ENCODE data around the gene HS6ST1.

Gene HS6ST1, protein sequence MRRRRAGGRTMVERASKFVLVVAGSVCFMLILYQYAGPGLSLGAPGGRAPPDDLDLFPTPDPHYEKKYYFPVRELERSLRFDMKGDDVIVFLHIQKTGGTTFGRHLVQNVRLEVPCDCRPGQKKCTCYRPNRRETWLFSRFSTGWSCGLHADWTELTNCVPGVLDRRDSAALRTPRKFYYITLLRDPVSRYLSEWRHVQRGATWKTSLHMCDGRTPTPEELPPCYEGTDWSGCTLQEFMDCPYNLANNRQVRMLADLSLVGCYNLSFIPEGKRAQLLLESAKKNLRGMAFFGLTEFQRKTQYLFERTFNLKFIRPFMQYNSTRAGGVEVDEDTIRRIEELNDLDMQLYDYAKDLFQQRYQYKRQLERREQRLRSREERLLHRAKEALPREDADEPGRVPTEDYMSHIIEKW

DNA sequence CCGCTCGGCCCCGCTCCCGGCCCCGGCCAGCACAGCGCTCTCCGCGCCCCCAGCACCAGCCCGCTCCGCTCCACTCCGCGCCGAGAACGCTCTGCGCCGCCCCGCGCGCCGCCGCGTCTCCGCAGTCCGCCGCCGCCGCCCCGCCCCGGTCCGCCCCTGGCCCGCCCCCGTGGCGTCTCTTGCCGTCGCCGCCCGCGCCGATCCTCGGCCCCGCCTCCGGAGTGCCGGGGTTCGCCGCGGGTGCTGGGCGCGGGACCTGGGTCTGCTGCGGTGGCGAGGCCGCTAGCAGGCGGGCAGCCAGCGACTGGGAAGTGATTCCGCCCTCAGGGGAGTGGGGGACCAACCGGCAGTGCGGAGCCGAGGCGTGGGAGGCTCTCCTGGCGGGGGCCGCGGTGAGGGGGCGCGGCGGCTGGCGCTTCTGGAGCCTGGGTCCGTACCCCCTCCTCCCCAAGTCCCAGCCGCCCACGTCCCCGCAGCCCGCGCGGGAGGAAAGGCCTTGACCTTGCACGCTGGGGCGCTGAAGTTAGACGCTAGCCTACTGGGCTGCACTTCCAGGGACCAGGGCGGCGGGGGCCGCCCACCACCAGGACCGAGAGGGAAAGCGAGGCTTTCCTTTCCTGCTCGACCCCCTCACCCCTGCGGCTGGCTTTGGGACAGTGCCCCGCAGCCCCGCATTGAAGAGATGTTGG lies at the start of gene HS6ST1:
Gene HS6ST1 (minus strand): TSS at position 93 of the 689 bp plus-strand sequence. CDS start 305 bp downstream, outside the sequence.
- in situ Hi-C loops (cut with MboI; ENCODE audit: low sequenced_read_pairs): no loop called here
- Histone ChIP-seq H3K4me1 (peaks cover 4% of the 10 kb centered on the region; the same call in 1 of the 2 replicates), H3K4me3 (peak within 1 kb of the TSS; percentile 59), H3K36me3 (replicated peaks) (no peaks in the 10 kb centered on the region), H3K9me3 (no peaks in the 10 kb centered on the region), H3K27me3 (ENCODE audit: low read depth) (no peaks in the 10 kb centered on the region)
- DNase-seq (ENCODE audit: low spot score in 2 of 2): peak; percentile 75 to 91

GRCh38 chr2:128367601-128368359 lies 49.1 kb upstream of the HS6ST1 start:
- Histone ChIP-seq H3K36me3 (replicated peaks) (no peaks in the 10 kb centered on the region), H3K9me3 (no peaks in the 10 kb centered on the region), H3K4me1 (no peaks in the 10 kb centered on the region; the same call in 1 of the 2 replicates), H3K4me3 (no peak overlapping the region), H3K27me3 (ENCODE audit: low read depth) (no peaks in the 10 kb centered on the region)
- in situ Hi-C loops (cut with MboI; ENCODE audit: low sequenced_read_pairs): no loop called here
- DNase-seq (ENCODE audit: low spot score in 2 of 2): no peak

- no peak for DNase-seq (ENCODE audit: low spot score in 2 of 2)
- H3K36me3 ChIP-seq (replicated peaks): no peaks in the 10 kb centered on the region
- in situ Hi-C loops (cut with MboI; ENCODE audit: low sequenced_read_pairs): no loop called here
- H3K27me3 ChIP-seq (ENCODE audit: low read depth): no peaks in the 10 kb centered on the region
- H3K4me3 ChIP-seq: no peak overlapping the region
- no peaks in the 10 kb centered on the region for H3K9me3 ChIP-seq
- no peaks in the 10 kb centered on the region; the same call in 1 of the 2 replicates for H3K4me1 ChIP-seq
Observed at GRCh38 chr2:128366713-128367511, 48.2 kb upstream of the HS6ST1 start.

- Histone ChIP-seq H3K9me3 (no peaks in the 10 kb centered on the region), H3K36me3 (replicated peaks) (no peaks in the 10 kb centered on the region), H3K4me3 (no peak overlapping the region), H3K27me3 (ENCODE audit: low read depth) (no peaks in the 10 kb centered on the region), H3K4me1 (no peaks in the 10 kb centered on the region; the same call in 1 of the 2 replicates)
- in situ Hi-C loops (cut with MboI; ENCODE audit: low sequenced_read_pairs): no loop called here
- DNase-seq (ENCODE audit: low spot score in 2 of 2): no peak
Observed at GRCh38 chr2:128365217-128365905, 46.7 kb upstream of the HS6ST1 start.

DNA sequence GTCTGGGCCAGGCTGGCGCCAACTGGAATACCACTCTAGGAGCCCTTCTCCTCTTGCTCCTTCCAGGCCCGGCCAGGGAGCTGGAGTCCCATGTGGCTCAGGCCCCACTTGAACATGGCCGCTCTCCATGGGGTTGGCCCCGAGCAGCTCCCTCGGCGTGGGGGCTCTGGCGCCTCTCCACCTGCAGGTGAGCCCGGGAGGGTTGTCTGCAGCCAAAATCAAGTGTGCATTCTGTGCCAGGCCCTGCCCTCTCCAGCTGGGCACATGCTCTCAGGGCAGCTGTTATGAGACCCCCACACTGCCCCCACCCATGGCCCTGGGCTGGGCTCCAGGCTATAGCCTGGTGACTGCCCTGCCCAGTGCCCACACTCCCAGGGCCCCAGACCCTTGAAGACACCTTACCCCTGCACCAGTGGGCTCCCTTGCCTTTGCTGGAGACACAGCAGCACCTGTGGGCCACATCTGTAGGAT lies 45.8 kb upstream of the HS6ST1 start:
- in situ Hi-C loops (cut with MboI; ENCODE audit: low sequenced_read_pairs): no loop called here
- no peaks in the 10 kb centered on the region; the same call in 1 of the 2 replicates for H3K4me1 ChIP-seq
- no peaks in the 10 kb centered on the region for H3K27me3 ChIP-seq (ENCODE audit: low read depth)
- no peak overlapping the region for H3K4me3 ChIP-seq
- H3K36me3 ChIP-seq (replicated peaks): no peaks in the 10 kb centered on the region
- no peaks in the 10 kb centered on the region for H3K9me3 ChIP-seq
- no peak for DNase-seq (ENCODE audit: low spot score in 2 of 2)

DNA sequence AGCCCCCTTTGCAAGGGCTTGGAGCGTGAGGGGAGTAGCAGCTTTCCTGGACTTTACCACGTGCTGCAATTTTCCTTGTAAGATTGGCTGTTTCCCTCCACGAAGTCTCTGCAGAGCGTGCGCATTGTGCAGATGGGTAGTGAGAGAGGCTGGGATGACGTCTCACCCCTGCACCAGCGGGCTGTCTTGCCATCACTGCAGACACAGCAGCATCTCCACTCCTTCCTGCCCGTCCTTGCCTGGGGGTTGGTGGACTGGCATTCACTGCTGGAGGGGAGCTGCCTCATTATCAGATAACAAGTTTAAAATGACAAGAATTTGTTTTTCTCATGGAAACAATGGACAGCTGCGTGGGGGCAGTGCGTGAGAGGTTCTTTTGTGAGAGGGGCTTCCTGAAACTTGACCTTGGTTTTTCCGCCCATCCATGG lies 45.3 kb upstream of the HS6ST1 start:
- in situ Hi-C loops (cut with MboI; ENCODE audit: low sequenced_read_pairs): no loop called here
- Histone ChIP-seq H3K27me3 (ENCODE audit: low read depth) (no peaks in the 10 kb centered on the region), H3K36me3 (replicated peaks) (no peaks in the 10 kb centered on the region), H3K4me1 (no peaks in the 10 kb centered on the region; the same call in 1 of the 2 replicates), H3K4me3 (no peak overlapping the region), H3K9me3 (no peaks in the 10 kb centered on the region)
- peak; percentile 4 to 20 for DNase-seq (ENCODE audit: low spot score in 2 of 2)

DNA sequence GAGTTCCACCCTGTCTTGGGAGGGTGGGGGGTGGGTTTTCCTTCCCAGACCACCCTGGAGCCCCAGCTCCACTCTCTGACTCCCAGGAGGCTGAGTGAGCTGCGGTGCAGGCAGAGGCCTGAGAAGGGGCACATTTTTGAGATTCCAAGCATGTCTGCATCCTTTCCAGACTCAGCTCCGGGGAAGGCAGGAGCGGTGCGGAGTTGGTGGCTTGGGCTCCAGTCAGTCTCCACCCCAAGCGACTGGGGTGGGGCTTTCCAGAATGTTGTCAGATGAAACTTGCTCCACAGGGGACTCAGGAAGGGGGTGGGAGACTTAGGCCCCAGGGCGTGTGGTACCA lies 44.2 kb upstream of the HS6ST1 start:
- no peaks in the 10 kb centered on the region for H3K27me3 ChIP-seq (ENCODE audit: low read depth)
- H3K4me3 ChIP-seq: no peak overlapping the region
- no peaks in the 10 kb centered on the region for H3K9me3 ChIP-seq
- in situ Hi-C loops (cut with MboI; ENCODE audit: low sequenced_read_pairs): no loop called here
- no peaks in the 10 kb centered on the region; the same call in 1 of the 2 replicates for H3K4me1 ChIP-seq
- H3K36me3 ChIP-seq (replicated peaks): no peaks in the 10 kb centered on the region
- DNase-seq (ENCODE audit: low spot score in 2 of 2): peak in 1 of 2 experiments; percentile 36

- Histone ChIP-seq H3K4me3 (no peak overlapping the region), H3K4me1 (no peaks in the 10 kb centered on the region; the same call in 1 of the 2 replicates), H3K9me3 (no peaks in the 10 kb centered on the region), H3K36me3 (replicated peaks) (no peaks in the 10 kb centered on the region), H3K27me3 (ENCODE audit: low read depth) (no peaks in the 10 kb centered on the region)
- in situ Hi-C loops (cut with MboI; ENCODE audit: low sequenced_read_pairs): no loop called here
- no peak for DNase-seq (ENCODE audit: low spot score in 2 of 2)
Observed at GRCh38 chr2:128362176-128362888, 43.7 kb upstream of the HS6ST1 start.

DNA sequence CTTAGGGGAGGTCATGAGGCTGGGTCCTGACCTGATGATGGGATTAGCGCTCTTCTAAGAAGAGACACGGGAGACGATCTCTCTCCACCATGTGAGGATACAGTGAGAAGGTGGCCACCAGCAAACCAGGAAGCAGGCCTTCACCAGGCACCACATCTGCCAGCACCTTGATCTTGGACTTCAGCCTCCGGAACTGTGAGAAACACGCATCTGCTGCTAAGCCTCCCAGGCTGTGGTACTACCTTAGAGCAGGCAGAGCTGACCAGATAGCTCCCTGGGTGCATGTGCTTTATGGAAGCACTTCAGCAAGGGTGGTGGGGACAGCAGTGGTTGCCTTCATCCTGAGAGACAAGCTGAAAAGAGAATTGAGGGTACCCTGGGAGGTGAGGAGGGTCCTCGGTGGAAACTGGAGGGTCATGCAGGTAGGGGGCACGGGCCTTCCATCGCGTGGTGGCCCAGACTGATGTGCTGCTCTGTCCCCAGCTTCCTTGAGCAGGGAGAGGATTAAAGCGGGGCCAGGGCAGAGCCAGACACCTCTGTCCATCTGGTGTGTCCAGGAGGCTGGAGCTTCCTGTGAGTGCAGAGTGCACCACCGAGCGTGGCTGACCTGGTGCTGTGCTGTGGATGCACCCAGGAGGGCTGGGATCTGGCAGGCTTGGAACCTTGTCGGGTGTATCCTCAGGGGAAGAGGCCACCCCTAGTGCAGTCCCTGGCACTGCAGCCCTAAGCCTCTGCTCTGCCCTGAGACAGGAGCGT lies 42.9 kb upstream of the HS6ST1 start:
- in situ Hi-C loops (cut with MboI; ENCODE audit: low sequenced_read_pairs): no loop called here
- Histone ChIP-seq H3K9me3 (no peaks in the 10 kb centered on the region), H3K36me3 (replicated peaks) (no peaks in the 10 kb centered on the region), H3K27me3 (ENCODE audit: low read depth) (no peaks in the 10 kb centered on the region), H3K4me1 (no peaks in the 10 kb centered on the region; the same call in 1 of the 2 replicates), H3K4me3 (no peak overlapping the region)
- no peak for DNase-seq (ENCODE audit: low spot score in 2 of 2)

DNA sequence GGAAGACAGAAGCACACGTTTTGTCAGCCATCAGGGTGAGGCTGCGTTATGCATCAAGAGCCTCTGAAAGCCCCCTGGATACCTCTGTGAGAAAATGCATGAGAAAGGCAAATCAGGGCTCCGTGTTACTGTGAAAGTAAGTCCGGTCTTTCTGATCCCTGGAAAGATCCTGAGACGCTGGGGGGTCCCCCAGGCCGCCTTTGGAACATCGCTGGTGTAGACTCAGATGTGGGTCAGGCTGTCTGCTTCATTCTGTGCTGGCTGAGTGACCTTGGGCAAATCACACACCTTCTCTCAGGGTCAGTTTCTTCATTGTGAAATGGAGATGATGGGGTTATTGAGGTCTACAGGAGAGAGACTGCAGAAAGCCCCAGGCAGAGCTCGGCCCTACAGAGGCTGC lies 42.0 kb upstream of the HS6ST1 start:
- Histone ChIP-seq H3K4me1 (no peaks in the 10 kb centered on the region; the same call in 1 of the 2 replicates), H3K4me3 (no peak overlapping the region), H3K27me3 (ENCODE audit: low read depth) (no peaks in the 10 kb centered on the region), H3K9me3 (no peaks in the 10 kb centered on the region), H3K36me3 (replicated peaks) (no peaks in the 10 kb centered on the region)
- in situ Hi-C loops (cut with MboI; ENCODE audit: low sequenced_read_pairs): no loop called here
- DNase-seq (ENCODE audit: low spot score in 2 of 2): no peak

GRCh38 chr2:128359841-128360240 lies 41.2 kb upstream of the HS6ST1 start:
- Histone ChIP-seq H3K4me3 (no peak overlapping the region), H3K36me3 (replicated peaks) (no peaks in the 10 kb centered on the region), H3K27me3 (ENCODE audit: low read depth) (no peaks in the 10 kb centered on the region), H3K4me1 (no peaks in the 10 kb centered on the region; the same call in 1 of the 2 replicates), H3K9me3 (no peaks in the 10 kb centered on the region)
- DNase-seq (ENCODE audit: low spot score in 2 of 2): no peak
- in situ Hi-C loops (cut with MboI; ENCODE audit: low sequenced_read_pairs): no loop called here

All from HAP-1 (cell line).